Sigmoid colon (tissue), 7 donors: ENCODE data around the gene TSPEAR. TPM values are rescaled to one million over a fixed set of nuclear protein-coding genes. Genes with fewer than 3 reads are reported as not detected.

ENCODE experiments used
- DNase-seq: peaks from one replicate; pipeline ENCODE4 v3.0.0-alpha.2; 2019
- H3K27ac ChIP-seq, 4 donors: fragments of 200-600 bp; sonication (generic); one replicate each; pipeline ENCODE4 v1.5.1; 2016 to 2019; ENCODE audit warnings: mild to moderate bottlenecking in 1 of 4
- H3K27me3 ChIP-seq, 3 donors: fragments of 200-600 bp; sonication (generic); one replicate each; pipeline ENCODE4 v1.5.1; 2019; ENCODE audit warnings: mild to moderate bottlenecking in 1 of 3
- H3K36me3 ChIP-seq, 4 donors: fragments of 200-600 bp; sonication (generic); one replicate each; pipeline ENCODE4 v1.5.1; 2016 to 2019
- H3K4me1 ChIP-seq, 4 donors: fragments of 200-600 bp; sonication (generic); one replicate each; pipeline ENCODE4 v1.5.1; 2017 to 2019
- H3K4me3 ChIP-seq, 4 donors: fragments of 200-600 bp; sonication (generic); one replicate each; pipeline ENCODE4 v1.5.1; 2017 to 2019; ENCODE audit warnings: mild to moderate bottlenecking in 2 of 4, moderate library complexity in 1 of 4
- H3K9me3 ChIP-seq, 4 donors: fragments of 200-600 bp in 3 of 4; sonication (generic) in 3 of 4; one replicate each; pipeline versions ENCODE4 v1.5.1 to v1.6.1; 2013 to 2019
- EP300 ChIP-seq, 4 donors: sonication (generic); formaldehyde crosslinking; IDR thresholded peaks; one replicate each; pipeline ENCODE4 v1.6.1; 2017; ENCODE audit warnings: antibody characterized with exemption in 4 of 4
- POLR2A ChIP-seq, 2 donors: fragments of 450-650 bp; IDR thresholded peaks; one replicate each; pipeline ENCODE4 v1.6.1; 2016; ENCODE audit warnings: antibody characterized with exemption in 2 of 2, mild to moderate bottlenecking in 2 of 2, moderate library complexity in 2 of 2
- POLR2AphosphoS5 ChIP-seq, 4 donors: sonication (generic); formaldehyde crosslinking; IDR thresholded peaks; one replicate each; pipeline ENCODE4 v1.6.1; 2017; ENCODE audit warnings: antibody characterized with exemption in 4 of 4
- WGBS, 2 donors: extraction: QIAGEN DNeasy Blood & Tissue Kit; methylation state at CpG; one replicate each; pipeline ENCODE4 v1.1.7; 2013; 5-methylcytosine and 5-hydroxymethylcytosine counted together
- intact Hi-C: fragments of 100-400 bp; cut with DNase I; formaldehyde crosslinking; loops from one replicate; pipeline ENCODE4 v1.15.1; 2023
- polyA plus RNA-seq, 3 donors: library from polyadenylated mRNA; stranded (reverse); fragments of 200-250 nt; gene quantifications; one replicate each; pipeline ENCODE4 v1.2.3, GENCODE V29; 2013
- total RNA-seq, 4 donors: library from RNA; depleted of rRNA; stranded (reverse); fragments of >200 nt; gene quantifications; one replicate each; pipeline ENCODE4 v1.1.0, GENCODE V29; 2016
- TF ChIP-seq, protein P1 (sequence below), 4 experiments: fragments of 450-650 bp in 3 of 4; fragments of 200-600 bp in 1 of 4; IDR thresholded peaks; one replicate each; pipeline ENCODE4 v1.5.1; 2016 to 2019; ENCODE audit warnings: antibody characterized with exemption in 4 of 4, mild to moderate bottlenecking in 3 of 4, moderate library complexity in 2 of 4
- donor health status: healthy with polysubstance abuse.
- donor health status: Bipolar disorder and iron deficiency.
- donor health status: healthy.

The TSPEAR gene
- total and polyA plus RNA-seq, 7 donors, result under 0.01 to 0.20 TPM; not detected in 5

DNA sequence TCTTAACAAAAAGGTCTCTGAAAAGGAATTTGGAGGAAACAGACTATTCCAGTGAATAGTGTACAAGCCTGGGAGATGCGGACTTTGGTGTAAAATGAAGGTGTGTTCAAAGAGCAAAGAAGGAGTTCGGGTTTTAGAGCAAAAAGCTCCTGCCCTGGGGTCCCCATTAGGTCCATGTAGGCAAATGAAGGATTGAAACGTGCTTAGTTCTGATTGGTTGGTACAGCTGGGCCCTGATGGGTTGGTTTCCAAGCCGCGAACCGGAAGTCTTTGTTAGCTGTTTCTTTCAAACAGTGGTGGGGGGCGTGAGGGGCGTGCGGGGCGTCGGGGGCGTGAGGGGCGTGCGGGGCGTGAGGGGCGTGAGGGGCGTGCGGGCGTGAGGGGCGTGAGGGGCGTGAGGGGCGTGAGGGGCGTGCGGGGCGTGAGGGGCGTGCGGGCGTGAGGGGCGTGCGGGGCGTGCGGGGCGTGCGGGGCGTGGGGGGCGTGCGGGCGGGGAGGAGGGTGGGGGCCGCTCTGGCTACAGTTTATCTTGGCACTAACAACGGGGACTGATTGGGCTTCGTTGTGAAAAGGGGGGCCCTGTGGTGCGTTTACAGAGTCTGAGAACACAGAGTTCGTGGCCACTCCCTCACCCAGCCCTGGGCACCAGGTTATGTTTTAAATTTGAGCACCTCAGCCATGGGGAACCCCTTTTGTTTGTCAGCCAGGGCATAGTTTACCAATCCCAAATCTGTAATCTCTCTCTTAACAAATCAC lies 226.7 kb downstream of the TSPEAR start:
- WGBS, 2 donors, result 72 to 83% methylated on average over 43 of the region's 43 CpGs

DNA sequence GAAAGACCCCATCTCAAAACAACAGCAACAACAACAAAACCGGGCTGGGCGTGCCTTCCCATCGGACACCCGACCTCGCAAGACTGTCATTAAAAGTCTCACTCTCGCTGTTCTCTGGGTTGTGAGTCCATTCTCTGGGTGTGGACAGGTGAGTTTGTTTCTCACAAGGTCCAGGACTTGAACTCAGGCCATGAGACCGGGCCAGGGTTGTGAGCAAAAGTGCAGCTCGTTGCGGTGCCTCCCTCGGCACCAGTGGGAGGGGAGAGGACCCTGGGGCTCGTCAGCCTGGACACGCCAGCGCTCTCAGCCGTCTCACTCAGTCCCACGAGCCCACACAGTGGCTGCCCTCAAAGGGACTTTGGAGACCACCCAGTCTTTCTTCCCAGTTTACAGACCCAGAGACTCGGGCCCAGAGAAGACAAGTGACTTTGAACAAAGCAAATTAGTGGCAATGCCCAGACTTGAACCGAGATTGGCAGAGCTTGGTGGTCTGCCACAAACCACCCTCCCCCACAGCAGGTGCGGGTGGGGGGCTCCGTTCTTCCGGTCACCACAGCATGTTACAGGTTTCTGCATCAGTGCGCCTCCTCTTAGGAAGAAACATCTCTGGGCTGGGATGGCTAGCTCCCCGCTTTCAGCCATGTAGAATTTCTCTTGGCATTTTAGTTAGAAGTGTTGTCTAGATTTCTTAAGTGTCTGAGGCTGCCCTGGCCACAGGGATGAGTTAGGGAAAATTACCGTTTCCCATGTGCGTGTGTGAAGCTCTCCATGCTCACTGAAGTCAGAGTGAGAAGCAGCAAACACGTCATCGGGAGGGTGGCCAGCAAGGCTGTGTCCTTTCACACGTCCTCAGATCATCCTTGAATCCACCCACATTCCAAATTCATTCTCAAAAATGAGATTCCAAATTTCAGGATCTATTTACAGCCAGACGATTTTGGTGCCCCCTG lies 227.8 kb downstream of the TSPEAR start:
- Histone ChIP-seq H3K36me3 (no peaks in the 10 kb centered on the region), H3K27me3 (peaks cover 0 to 8% (median 0%) of the 10 kb centered on the region in 3 donors), H3K9me3 (no peaks in the 10 kb centered on the region), H3K4me3 (no peak overlapping the region), H3K27ac (no peak overlapping the region), H3K4me1 (peaks cover 0 to 9% (median 2%) of the 10 kb centered on the region in 4 donors)
- 82 to 83% methylated on average over 28 of the region's 28 CpGs for WGBS, 2 donors
- TF ChIP-seq EP300 (IDR thresholded peaks at IDR 0.05), result no peak
- no peak for TF ChIP-seq POLR2A (IDR thresholded peaks at IDR 0.05)
- no peak for TF ChIP-seq POLR2AphosphoS5 (IDR thresholded peaks at IDR 0.05)
- TF ChIP-seq, protein P1, sequence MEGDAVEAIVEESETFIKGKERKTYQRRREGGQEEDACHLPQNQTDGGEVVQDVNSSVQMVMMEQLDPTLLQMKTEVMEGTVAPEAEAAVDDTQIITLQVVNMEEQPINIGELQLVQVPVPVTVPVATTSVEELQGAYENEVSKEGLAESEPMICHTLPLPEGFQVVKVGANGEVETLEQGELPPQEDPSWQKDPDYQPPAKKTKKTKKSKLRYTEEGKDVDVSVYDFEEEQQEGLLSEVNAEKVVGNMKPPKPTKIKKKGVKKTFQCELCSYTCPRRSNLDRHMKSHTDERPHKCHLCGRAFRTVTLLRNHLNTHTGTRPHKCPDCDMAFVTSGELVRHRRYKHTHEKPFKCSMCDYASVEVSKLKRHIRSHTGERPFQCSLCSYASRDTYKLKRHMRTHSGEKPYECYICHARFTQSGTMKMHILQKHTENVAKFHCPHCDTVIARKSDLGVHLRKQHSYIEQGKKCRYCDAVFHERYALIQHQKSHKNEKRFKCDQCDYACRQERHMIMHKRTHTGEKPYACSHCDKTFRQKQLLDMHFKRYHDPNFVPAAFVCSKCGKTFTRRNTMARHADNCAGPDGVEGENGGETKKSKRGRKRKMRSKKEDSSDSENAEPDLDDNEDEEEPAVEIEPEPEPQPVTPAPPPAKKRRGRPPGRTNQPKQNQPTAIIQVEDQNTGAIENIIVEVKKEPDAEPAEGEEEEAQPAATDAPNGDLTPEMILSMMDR (IDR thresholded peaks at IDR 0.05), result no peak
- intact Hi-C loops, result no loop called here
- DNase-seq, result no peak

More for the DNA sequence above, 226.7 kb downstream of the TSPEAR start:
- no peak for DNase-seq
- H3K4me3 ChIP-seq, result no peak overlapping the region
- TF ChIP-seq POLR2A (IDR thresholded peaks at IDR 0.05) (no peak), EP300 (IDR thresholded peaks at IDR 0.05) (no peak), POLR2AphosphoS5 (IDR thresholded peaks at IDR 0.05) (no peak)
- TF ChIP-seq, protein P1 (IDR thresholded peaks at IDR 0.05), result no peak
- no peaks in the 10 kb centered on the region for H3K4me1 ChIP-seq
- H3K27me3 ChIP-seq, result peaks cover 0 to 8% (median 0%) of the 10 kb centered on the region in 3 donors
- no peaks in the 10 kb centered on the region for H3K36me3 ChIP-seq
- H3K9me3 ChIP-seq, result no peaks in the 10 kb centered on the region
- intact Hi-C loops, result no loop called here
- no peak overlapping the region for H3K27ac ChIP-seq

DNA sequence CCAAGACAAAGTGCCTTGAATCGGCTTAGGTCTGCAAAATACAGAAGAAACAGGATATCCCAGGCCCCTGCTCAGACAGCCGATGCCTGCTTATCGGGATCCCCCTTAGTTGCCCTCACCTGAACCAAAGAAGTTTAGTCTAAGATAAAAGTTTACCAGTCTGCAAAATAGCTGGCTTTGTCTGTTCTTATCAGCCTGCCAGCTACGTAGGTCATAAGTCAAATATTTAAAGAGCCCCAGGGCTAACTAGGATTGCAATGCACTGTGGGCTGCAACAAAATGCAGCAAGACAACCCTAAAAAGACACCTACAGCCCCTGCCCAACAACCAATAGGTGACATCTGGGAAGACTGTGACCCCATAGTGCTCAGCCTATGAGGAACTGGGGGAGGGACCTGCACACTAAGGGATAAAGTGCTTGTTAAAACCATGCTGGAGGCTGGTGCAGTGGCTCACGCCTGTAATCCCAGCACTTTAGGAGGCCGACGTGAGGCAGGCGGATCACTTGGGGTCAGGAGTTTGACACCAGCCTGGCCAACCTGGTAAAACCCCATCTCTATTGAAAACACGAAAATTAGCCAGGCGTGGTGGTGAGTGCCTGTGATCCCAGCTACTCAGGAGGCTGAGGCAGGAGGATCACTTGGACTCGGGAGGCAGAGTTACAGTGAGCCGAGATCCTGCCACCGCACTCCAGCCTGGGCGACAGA lies 228.6 kb downstream of the TSPEAR start:
- 51 to 78% methylated on average over 14 of the region's 14 CpGs for WGBS, 2 donors
- peaks cover 0 to 17% (median 6%) of the 10 kb centered on the region in 4 donors for H3K4me1 ChIP-seq
- TF ChIP-seq POLR2A (IDR thresholded peaks at IDR 0.05), result no peak
- TF ChIP-seq, protein P1 (IDR thresholded peaks at IDR 0.05), result no peak
- TF ChIP-seq EP300 (IDR thresholded peaks at IDR 0.05), result no peak
- no peak for TF ChIP-seq POLR2AphosphoS5 (IDR thresholded peaks at IDR 0.05)
- H3K4me3 ChIP-seq, result no peak overlapping the region
- no peak for DNase-seq
- no peaks in the 10 kb centered on the region for H3K36me3 ChIP-seq
- H3K27me3 ChIP-seq, result peaks cover 0 to 8% (median 0%) of the 10 kb centered on the region in 3 donors
- H3K9me3 ChIP-seq, result no peaks in the 10 kb centered on the region
- no peak overlapping the region for H3K27ac ChIP-seq
- intact Hi-C loops, result no loop called here

DNA sequence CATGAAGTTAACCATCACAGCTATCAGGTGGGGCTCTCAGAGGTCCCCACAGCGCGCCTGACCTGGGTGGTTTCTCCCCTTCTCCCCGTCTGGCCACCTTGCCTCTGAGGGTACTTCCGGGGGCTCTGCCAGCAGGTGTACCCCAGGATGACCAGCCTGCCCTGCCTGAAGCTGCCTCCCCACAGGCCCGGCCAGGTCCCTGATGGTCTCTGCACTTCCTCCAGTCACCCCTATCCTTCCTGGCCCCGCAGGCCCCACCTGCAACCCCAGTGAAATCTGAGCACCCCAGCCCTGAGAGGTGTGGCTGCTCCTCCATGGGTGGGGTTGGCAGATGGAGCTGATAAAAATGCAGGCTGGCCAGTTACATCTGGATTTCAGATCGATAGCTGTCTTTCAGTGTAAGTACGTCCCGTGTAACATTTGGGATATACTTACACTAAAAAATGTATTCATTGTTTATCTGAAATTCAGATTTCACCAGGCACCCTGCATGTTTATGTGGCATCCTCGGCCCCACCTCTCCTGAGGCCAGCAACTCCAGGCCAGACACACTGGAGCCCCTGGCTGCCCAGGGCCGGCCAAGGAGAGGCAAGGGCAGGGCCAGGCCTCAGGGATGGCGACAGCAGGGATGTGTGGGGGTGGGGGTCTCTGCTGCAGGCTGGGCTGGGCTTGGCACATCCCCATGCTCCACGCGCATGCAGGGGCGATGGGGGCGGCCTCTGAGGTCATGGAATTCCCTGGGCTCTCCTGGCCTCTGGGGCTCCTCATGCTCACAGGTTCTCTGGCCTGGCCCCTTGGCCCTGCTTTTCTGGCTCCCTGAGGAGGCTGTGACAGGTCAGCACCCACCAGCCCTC lies 230.9 kb downstream of the TSPEAR start:
- TF ChIP-seq EP300 (IDR thresholded peaks at IDR 0.05) (no peak), POLR2AphosphoS5 (IDR thresholded peaks at IDR 0.05) (no peak), POLR2A (IDR thresholded peaks at IDR 0.05) (no peak)
- TF ChIP-seq, protein P1 (IDR thresholded peaks at IDR 0.05), result no peak
- no peak overlapping the region for H3K27ac ChIP-seq
- no peak overlapping the region for H3K4me3 ChIP-seq
- no peaks in the 10 kb centered on the region for H3K36me3 ChIP-seq
- 84% methylated on average over 16 of the region's 16 CpGs for WGBS, 2 donors
- H3K27me3 ChIP-seq, result peaks cover 0 to 5% (median 0%) of the 10 kb centered on the region in 3 donors
- intact Hi-C loops, result no loop called here
- no peak for DNase-seq
- H3K9me3 ChIP-seq, result no peaks in the 10 kb centered on the region
- H3K4me1 ChIP-seq, result peaks cover 0 to 22% (median 8%) of the 10 kb centered on the region in 4 donors
